Lung microvascular endothelial cell (primary cell): Measurements from ENCODE around the gene FBXW8. TPM values are rescaled to one million over a fixed set of nuclear protein-coding genes. Genes with fewer than 3 reads are reported as not detected.

ENCODE experiments used
- DNase-seq, 2 donors: peaks; one replicate each; pipeline versions ENCODE4 v3.0.0 to v3.0.0-alpha.2; 2010; ENCODE audit warnings: low read depth in 2 of 2
- total RNA-seq: library from RNA; depleted of rRNA; stranded (reverse); fragments of >200 nt; gene quantifications from 2 replicates; pipeline ENCODE4 v1.2.1, GENCODE V29; 2014

Gene FBXW8
- total RNA-seq, 1 donor from 2014 or later: 9.5 TPM

- no peak for DNase-seq
Measured at GRCh38 chr12:117072736-117073490, 162.2 kb downstream of the FBXW8 start.

GRCh38 chr12:117073611-117074010 is 162.9 kb downstream of the FBXW8 start:
- DNase-seq: no peak

GRCh38 chr12:117076410-117077372 is 165.9 kb downstream of the FBXW8 start:
- DNase-seq: peak in 1 of 2 donors; percentile 29

DNA sequence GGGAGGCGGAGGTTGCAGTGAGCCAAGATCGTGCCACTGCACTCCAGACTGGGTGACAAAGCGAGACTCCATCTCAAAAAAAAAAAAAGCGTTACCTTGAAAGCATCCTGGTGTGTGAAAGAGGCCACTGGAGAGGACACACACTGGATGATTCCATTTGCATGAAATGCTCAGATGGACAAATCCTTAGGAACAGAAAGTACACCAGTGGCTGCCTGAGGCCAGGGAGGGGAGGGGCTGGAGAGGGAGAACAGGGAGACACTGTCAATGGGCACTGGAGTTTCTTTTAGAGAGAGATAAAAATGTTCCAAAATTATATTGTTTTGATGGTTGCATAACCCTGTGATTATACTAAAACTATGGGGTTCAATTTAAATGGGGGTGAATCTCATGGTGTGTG is 168.7 kb downstream of the FBXW8 start:
- no peak for DNase-seq

DNA sequence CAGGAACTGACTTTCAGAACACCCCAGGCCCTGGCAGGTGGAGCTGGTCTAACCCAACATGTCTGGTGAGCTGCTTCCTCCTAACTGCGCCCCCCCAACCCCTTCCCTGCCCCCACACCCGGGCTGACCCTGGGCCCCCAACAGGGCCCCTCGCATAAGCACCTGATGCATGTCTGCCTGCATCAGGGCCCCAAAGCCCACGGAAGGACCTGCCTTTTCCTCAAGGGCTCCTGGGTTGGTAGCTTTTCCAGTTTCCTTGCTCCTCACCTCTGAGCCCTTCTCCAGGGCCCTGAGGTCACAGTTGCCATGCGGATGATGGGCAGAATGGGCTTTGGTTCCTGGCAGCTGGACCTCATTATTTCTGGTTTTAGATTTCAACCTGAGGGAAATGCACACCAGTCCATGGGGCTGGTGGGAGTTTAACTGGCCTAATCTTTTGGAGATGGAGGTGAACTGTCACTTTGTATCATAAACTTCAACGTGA is 170.0 kb downstream of the FBXW8 start:
- no peak for DNase-seq

Other genes starting within 250 kb of the FBXW8 start
- gene SPRING1, start 172.9 kb upstream of the FBXW8 start, total RNA-seq: 17.9 and 24.4 TPM in 2 replicates
- gene RNFT2, start 172.6 kb upstream of the FBXW8 start, total RNA-seq: 0.60 and 1.5 TPM in 2 replicates
- gene HRK, start 29.5 kb upstream of the FBXW8 start, total RNA-seq: under 0.01 TPM in 1 of 2 replicates, not detected in the other
- gene TESC, start 188.5 kb downstream of the FBXW8 start, total RNA-seq: 0.20 and 0.44 TPM in 2 replicates